GM19397 (cell line): Measurements from ENCODE around the gene JAG1.

Experiments
- ATAC-seq: cut with Tn5 transposase; IDR thresholded peaks from one replicate; pipeline ENCODE4 v1.9.1; 2021; ENCODE audit warnings: mild to moderate bottlenecking, moderate library complexity; ENCODE audit not compliant: unreplicated experiment

JAG1 gene

DNA sequence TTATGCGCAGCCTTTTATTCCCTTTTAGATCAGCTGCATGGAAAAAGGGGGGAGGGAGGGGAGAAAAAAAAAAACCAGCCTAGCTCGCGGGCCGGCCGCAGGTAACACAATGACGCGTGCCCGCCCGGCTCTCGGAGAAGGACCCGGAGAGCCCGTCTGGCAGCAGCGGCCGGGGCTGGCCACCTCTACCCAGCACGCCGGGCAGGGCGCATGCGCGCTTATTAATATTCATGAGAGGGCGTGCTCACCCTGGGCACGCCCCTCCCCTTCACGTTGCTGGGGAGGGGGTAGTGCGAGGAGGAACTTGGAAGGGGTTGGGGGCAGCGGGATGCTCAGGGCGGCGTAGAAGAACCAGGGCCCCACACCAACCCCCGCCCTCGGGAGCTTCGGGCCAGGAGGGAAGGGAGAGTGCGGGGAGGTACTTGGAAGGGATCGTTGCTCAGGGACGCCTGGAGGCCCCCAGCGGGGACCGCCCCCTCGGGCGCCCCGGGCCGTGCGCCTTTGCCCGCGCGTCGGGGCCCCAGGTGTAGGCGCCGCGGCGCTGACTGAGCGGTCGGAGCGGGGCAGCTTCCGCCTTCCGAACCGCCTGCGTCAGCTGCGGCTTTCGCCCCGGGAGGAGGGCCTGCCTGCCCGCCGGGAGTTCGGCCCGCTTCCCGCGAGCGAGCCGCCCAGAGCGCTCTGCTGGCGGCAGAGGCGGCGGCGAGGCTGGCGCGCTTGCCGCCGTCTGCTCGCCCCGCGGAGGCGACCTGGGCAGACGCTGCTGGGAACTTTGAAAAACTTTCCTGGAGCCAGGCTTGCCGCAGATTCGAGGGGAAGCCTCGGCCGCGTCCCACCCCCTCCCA is at the start of gene JAG1:
Gene JAG1, minus strand, starts transcription at position 158 of the 842 bp plus-strand sequence. CDS start 469 bp downstream, outside the sequence.
- peak; percentile 61 for ATAC-seq

DNA sequence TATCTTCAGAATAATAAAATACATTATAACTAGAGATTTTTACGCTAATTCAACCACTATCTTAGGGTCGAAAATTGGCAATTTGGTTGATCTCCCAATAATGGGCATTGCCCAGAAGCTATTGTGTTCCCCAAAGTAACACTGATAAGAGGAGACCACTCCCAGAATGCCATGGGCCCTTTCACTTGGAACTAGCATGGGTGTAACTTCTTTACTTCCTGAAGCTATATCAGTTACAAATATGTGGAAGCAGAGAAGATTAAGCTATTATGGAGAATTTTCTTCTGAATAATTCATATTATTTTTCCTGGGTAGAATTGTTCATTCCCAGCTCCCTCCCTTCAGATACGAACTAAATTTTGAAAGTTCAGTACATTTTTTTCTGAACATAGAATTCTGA is 48.2 kb upstream of the JAG1 start:
- ATAC-seq, result no peak

DNA sequence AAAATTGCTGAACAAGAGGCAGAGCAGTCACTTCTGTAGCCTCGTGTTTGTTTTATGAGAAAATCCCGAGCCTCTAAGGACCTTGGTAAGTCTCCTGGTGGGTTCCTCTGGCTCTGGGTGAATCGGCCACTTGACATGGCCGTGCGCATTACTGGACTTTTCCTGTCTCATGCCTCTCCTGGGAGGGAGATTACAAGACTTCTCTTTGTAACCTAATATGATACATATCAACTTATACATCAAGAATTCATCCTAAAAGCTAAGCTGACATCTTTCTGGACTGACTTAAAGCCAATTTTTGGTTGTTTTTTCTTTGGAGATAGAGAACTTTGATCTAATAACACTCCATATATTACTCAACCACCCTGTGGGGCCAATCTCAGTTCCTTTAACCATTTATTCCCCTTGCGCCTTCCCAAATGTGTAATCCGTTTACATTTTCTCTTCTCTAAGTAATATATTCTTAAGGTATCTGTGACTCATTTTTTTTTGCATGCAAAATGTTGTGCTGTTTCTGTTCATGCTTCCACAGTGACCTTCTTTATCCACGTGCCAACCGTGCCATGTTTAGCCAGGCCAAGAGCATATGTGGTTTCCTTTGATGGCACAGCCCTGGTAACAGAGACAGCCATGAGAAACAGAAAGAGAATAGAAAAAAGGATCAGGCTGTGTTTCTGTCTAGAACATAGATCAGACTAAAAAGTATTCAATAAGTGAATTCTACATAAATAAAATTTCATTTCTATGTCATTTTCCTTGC is 47.5 kb upstream of the JAG1 start:
- no peak for ATAC-seq

DNA sequence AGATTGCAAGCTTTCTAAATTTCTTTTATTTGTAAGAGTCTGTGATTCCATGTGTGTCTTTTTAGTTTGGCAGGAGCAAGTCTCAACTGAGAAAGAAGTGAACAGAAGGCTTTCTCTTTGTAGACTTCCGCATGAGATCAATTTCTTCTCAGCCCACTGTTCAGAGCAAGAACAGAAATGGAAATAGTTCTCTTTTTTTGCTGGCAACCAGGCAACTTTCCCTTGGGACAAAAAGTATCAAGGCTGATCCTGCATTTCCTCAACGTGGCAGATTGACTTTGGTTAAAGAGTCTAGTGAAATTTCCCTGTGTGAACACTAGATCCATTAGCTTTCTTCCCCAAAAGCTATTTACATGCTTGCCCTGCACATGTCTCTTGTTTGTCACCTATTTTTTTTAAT is 46.8 kb upstream of the JAG1 start:
- no peak for ATAC-seq

GRCh38 chr20:10719740-10720385 is 46.1 kb upstream of the JAG1 start:
- ATAC-seq, result no peak

DNA sequence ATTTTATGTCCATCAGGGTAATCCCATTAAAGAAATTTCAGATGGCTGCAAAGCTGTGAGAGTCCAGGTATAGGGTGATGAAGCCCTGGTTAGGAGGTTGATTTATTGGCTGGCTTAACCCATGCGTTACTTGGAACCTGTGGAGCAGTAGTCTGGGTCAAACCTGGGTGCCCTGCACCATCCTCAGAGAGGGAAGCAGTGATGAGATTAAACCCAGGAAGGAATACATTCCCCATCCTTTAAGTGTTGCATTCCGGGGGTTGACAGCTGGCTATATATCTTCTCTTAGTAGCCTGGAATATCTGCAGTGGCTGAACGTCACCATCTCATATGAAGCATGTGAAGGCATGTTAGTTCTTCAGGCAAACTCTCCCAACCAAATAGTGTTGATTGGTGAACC is 44.9 kb upstream of the JAG1 start:
- ATAC-seq, result no peak

GRCh38 chr20:10716855-10717254 is 43.1 kb upstream of the JAG1 start:
- ATAC-seq, result no peak

GRCh38 chr20:10715035-10715434 is 41.2 kb upstream of the JAG1 start:
- no peak for ATAC-seq

DNA sequence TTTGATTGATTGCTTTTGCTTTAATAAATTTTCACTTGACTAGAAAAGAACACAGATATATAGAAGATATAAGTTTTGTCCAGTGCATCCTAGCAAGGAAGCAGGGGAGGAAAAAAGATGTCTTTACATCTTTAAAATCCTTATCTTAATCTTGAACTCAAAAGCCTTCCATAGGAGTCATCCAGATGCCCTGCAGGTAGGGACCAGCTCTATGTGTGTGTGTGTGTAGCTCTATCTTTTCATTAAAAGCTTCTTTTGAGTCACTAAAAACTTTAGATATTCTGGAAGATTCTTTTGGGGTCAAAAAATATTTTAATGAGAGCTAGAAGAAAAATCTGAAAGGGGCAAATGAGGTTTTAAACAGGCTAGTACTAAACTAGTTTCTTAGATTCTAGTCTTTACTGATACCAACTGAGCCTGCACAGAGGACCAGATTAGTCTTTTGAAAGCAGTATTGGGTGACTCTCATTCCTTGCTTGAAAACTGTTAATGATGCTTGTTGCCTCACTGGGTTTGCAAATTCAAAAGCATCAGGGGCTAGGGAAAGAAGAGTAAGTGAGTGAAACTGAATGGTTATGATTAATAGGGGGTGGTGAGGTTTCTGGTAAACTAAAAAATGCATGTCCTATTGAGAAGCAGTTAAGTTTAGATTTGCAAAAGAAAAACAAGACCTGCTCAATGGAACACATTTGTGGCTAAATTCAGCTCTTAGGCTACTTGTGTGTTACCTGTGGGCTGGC is 40.6 kb upstream of the JAG1 start:
- ATAC-seq, result no peak

DNA sequence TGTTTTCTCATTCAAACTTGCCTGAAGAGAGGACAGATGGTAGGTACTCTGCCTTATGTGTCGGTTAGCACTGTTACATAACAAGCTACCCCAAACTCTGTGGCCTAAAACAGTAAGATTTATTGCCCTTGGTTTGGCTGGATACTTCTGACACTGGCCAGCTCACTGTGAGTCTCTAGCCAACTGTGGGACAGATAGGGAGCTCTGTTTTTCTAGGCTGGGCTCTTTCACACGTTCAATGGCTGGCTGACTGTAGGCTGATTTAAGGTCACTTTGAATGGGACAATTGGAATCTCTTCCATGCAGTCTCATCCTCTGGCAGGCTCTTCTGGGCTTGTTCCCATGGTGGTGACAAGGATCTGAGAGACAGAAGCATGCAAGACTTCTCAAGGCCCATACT is 39.4 kb upstream of the JAG1 start:
- no peak for ATAC-seq

DNA sequence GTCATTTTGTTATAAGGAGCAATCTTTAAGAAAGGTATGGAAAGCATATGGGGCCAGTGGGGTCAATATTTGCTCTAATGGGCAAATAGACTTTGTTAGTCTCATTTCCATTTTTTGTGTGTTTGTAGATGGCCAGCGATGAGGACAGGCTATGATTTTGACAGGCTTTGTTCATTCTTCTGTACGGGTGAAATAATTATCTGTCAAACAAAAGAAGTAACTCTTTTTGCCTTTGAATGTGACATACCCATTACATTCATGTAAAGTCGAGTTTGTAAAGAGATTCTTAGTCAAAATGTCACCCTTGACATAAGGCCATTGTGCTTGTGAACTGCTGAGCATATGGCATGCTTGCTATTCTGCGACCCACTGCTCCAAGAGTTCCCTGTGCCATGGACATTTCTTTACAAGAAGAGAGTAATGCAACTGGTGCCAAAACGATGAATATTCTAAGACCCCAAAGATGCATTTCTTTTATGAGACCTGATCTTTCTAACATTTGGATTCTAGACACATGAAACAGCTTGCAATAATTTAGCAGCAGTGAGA is 38.2 kb upstream of the JAG1 start:
- ATAC-seq, result no peak

GRCh38 chr20:10710991-10711775 is 37.4 kb upstream of the JAG1 start:
- ATAC-seq, result no peak

DNA sequence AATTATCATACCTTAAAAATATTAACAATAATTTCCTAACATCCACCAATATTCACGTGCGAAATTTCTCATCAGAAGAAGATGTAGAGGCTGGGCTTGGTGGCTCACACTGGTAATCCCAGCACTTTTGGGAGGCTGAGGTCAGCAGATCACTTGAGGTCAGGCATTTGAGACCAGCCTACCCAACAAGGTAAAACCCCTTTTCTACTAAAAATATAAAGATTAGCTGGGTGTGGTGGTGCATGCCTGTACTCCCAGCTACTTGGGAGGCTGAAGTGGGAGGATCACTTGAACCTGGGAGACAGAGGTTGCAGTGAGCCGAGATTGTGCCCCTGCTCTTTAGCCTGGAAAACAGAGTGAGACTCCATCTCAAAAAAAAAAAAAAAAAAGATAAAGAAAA is 36.1 kb upstream of the JAG1 start:
- no peak for ATAC-seq

GRCh38 chr20:10708351-10709185 is 34.8 kb upstream of the JAG1 start:
- ATAC-seq, result no peak

DNA sequence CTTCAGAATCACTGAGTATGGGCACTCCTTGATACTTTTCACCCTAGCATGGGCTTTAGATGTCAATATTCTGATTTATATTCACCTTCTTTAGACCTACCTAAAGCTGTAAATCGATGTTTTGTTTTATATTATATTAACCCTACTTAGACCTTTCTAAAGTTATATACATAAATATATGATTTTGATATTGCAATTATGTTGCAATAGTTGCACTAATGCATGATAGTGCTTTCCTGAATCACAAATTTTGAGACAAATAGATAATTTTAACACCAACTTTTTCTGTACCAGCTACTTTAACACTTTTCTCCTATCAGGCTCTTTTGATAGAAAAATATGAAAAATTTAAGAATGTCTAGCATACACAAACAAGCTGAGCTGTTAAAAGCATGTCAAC is 34.0 kb upstream of the JAG1 start:
- ATAC-seq, result no peak

DNA sequence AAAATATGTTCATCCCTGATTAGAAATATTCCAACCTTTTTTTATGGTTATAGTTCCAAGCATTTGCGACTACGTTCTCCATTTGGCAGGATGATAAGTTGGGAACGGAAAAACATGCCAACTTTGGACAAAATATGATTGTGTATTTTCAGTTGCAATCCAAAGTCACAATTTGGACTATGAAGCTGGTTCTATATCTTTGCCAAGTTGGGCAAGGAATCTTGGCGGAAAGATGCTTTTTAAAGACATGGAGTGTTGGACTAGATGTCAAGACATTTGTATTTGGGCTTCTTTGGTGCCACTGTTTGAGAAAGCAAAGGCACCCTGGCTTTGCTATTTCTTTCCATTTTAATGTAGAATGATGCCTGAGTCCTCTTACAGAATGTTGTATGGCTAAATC is 33.3 kb upstream of the JAG1 start:
- ATAC-seq, result no peak

DNA sequence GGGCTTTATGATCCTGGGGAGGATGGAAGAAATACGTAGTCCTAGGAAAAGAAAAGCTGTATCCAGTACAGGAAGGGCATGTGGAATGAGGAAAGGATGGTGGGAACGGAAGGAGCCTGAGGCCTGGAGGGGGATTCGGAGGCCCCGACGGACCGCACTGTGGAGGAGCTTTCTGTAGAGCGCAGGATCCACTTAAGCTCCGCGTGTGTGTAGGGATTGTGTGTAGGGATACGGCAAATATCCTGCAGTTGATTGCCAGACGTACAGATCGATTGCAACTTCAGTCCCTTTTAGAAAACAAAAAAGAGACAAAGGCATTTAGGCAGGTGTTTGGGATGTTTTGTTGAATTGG is 32.6 kb upstream of the JAG1 start:
- ATAC-seq, result no peak

DNA sequence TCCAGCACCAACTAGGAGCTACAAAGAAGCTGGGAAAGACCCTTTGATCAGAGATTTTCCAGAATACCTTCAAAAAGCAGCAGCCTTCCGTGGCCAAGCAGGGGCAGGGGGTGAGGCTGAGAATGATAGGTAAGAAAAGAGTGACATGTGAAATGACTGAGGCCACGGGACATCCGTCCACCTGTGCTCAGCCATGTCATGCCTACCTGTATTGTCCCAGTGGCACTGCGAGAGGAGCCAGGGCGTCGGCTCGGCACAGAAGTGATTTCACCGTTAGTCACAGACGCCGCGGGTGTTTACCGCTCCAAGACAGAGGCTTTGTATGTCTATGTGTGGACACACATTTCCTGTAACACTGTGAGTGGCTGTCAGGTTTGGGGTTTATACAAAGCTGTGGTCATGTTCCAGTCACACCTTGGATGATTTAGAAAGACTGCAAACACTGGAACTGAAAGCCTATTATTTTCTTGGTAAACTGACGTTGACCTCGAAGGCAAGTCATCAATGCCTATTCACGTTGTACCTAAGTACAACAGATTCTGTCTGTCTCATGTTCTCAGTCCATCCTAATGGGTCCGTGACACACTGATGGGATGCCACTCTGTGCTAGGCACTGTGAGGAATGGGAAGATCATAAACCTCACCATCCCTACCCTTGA is 32.1 kb upstream of the JAG1 start:
- ATAC-seq, result no peak

DNA sequence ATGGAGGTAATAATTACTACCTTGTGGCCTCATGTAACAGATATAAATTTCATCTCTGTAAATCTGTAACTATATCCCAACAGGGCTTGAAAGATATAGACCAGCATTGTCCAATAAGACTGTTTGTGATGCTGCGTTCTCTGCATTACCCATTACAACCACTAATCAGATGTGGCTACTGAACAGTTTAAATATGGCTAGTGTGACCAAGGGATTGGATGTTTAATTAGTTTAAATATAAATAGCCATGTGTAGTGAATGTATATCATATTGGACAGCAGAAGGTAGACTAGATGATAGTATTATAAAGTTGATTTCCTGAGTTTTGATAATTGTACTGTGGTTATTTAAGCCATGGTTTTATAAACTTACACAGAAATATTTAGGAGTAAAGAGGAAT is 27.8 kb upstream of the JAG1 start:
- no peak for ATAC-seq
